GM18858 (cell line): ENCODE measurements around the gene KRTAP12-2.
"Not testable (repeated sequence)": the region's sequence is repeated elsewhere in the genome, so short reads cannot be mapped to it uniquely, and the experiment has no call there.

Source experiments
- ATAC-seq: cut with Tn5 transposase; IDR thresholded peaks from one replicate; pipeline ENCODE4 v1.9.1; 2021; ENCODE audit not compliant: unreplicated experiment

KRTAP12-2 gene

DNA sequence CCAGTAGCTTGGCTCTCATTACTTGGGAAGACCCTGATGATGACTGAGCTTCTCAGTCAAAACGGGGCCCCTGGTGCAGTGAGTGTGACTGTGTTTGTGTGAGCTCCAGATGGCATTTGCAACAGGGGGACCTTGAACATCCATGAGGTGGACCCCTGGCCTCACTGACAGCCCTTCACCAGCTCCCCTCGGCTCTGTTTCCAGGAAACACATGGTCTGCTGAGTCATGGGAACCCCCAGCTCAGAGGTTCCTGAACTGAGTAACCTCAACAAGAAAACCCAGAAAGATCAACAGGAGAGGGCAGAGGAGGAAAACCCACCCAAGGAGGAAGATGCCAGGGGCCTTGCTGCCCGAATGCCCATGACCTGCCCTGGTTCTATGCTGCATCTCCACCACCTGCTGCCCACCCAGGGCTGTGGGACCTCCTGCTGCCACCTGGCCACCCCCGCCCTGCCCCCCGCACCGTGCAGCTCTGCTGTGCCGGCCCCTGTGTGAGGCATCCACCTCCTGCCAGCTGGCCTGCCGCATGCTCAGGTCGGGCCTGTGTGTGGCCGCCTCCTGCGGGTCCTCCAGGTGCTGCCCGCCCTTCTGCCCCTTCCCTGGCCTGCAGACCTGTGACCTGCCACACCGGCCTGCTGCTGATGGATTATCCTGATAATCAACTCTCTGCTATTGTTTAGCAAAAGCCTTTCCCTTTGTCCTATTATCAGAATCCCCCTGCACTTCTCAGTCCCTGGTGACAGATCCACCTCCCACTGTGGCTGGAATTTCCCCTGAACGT lies 19.5 kb upstream of the KRTAP12-2 start:
- no peak for ATAC-seq

DNA sequence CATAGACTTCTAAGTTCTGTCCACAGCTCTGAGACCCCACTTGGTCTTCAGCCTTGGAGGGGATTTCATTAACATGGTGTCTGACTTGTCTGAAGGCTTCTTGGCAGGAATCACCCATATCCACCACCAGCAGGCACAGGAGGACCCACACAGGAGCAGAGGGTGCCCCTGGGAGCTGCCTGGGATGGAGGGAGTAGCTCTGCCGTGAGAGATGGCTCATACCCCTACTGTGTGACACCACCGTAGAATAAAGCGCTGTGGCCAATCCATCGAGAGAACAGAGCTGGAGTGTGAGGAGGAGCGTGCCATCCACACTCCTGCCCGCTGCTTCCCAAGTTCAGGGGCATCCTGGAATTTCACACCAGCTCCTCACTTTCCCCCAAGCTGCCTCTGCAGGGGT lies 18.3 kb upstream of the KRTAP12-2 start:
- not testable (repeated sequence) for ATAC-seq

DNA sequence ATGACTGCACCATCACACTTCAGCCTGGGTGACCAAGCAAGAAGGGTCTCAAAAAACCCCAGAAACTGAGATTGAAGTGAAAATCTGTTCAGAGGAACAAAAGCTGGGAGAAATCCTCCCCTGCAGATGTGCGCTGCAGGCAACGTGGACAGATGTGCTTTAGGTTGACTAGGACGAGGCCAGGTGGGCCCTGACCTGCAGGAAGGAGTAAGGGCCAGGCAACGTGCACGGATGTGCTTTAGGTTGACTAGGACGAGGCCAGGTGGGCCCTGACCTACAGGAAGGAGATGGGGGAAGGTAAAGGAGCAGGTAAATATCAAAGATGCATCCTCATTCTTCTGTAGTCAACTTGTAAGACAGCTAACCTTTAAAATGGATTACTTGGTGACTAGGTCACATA lies 17.8 kb upstream of the KRTAP12-2 start:
- no peak for ATAC-seq

DNA sequence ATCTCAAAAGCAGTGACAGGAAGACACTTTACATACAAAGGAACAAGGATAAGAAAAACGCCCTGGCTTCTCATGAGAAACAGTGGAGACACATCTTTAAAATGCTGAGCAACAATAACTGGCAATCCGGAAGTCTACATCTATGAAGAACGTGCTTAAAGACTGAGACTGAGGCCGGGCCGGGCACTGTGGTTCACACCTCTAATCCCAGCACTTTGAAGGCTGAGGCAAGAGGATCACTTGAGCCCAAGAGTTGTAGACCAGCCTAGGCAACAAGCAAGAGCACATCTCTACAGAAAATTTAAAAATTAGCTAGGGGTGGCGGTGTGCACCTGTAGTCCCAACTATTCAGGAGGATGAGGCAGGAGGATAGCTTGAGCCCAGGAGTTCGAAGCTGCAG lies 17.4 kb upstream of the KRTAP12-2 start:
- no peak for ATAC-seq

DNA sequence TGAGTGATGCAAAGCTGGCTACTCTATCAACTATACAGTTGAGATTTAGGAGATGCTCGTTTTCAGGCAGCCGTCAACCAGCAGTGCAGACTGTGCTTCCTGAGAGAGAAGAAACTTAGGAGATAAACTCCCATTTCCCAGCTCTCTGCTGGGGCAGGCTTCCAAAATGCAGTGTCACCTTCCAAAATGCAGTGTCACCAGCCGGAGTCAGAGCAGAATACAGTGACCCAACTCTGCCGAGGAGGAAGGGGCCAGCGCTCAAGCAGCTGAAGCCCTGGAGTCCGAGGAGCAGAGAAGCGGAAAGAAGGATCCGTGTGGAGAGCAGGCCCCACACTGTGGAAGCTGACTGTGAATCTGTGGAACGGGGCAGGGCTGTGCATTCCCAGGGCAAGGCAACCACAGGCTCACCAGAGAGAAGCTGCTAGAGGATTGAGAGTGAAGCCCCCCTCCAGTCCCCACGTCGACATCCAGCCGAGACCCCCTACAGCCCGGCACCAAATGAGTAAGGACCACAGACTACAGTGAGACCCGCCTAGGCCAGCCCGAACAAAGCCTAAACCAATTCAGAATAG lies 15.9 kb upstream of the KRTAP12-2 start:
- ATAC-seq: no peak

DNA sequence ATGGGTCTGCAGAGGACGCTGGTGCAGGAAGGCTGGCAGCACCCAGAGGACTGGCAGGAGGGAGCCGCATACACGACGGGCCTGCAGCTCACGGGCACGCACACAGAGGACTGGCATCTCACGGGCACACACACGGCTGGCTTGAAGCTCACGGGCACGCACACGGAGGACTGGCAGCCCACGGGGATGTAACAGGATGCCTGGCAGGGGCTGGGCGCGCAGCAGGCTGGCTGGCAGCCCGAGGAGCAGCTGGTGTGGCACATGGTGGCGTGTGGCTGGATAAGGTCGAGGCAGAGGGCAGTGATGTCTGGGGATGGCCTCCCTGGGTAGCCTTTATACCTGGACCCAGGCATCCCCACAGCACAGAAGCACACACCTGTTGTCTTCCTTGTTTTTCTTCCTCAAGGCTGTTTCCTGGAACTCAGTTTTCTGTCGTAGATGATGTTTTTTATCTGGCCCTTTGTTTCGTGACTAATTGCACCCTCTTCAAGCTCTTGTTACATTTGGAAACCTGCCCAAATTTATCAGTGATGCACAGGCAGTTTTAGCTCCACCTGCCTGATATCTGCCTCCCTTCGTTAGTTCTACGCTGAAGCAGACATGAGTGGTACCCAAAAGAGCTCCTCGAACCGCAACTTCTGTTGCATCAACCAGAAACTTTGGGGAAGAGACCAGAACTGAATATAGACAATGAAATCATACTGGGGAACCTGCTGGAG lies 15.3 kb upstream of the KRTAP12-2 start, which contains the start of gene KRTAP12-1:
Gene KRTAP12-1, minus strand, starts transcription at position 303 of the 719 bp plus-strand sequence. Its CDS starts 40 bp downstream, at position 263.
- no peak for ATAC-seq

DNA sequence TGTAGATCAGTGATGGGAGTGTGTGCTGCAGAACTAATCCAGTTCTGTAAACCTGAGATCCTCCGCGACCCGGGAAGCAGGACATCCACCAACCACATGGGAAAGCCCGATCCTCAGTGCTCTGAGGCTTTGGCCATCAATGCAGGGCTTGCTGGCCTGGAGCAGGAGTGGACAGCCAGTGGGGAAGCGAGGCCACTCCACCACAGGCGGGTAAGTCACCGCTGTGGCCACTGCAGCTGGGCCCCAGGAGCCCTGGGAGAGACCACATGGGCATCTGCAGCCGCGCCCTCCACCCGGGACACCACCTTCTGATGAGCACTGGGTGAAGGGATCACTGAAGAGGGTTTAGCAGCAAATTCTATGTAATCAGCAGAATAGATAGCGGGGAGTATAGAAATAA lies 14.4 kb upstream of the KRTAP12-2 start:
- ATAC-seq: no peak

DNA sequence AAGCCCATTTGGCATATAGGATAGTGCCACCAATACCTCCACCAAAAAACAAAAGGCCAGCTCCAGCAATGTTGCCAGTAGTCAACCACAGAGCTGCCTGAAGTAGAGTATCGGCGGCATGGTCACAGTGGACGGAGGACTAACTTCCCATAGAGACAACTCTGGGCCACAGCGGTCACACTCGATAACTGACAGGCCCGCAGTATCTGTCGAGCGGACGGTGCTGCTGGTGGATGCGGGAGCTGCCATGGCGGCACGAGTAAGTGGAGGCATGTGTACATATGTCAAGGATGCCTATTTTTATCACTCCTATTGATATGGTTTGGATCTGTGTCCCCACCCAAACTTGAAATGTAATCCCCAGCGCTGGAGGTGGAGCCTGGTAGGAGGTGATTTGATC lies 11.2 kb upstream of the KRTAP12-2 start:
- ATAC-seq: no peak

DNA sequence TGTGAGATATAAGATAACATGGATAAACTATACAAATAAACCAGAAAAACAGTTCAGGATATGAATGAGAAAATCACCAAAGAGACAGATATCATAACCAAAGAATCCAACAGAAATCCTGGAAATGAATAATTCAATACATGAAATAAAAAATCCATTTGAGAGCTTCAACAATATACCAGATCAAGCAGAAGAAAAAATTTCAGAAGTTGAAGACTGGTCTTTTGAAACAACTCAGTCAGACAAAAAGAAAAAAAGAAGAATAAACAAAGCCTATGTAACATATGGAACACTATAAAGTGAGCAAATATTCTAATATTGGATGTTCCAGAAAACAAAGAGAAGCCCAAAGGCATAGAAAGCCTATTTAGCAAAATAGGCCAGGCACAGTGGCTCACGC lies 5.2 kb upstream of the KRTAP12-2 start:
- no peak for ATAC-seq

DNA sequence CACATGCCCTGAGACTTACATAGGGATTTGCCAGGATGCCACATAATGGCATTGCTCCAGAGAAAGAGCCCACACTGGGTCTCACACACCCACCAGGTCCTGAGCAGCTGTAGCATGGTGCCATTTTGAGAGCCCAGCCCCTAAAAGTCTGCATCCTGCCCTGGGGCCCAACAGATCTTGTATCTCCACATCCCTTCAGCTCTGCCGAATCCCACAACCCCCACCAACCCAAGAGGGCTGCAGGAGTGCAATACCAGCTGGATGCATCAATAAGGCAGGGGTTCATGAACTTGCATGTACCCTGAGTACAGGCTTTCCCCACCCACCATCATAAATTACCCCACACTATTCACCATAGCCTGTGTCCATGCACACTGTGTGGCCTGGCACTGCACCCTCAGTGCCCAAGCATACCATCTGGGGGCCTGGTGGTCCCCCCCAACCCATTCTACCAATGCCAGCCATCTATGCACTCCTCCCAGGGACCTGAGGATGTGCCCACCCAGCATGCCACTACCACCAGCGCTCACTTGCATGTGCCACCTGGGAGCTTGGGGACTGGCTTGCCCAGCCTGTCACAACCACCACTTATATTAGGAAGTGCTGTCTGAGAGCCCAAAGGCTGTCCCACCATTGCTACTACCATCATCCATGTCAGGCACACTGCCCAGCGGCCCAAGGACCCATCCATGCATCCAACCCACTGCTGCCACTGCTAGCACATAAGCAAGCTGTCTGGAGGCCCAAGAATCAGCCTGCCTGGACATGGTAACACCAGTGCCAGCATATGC lies 4.1 kb upstream of the KRTAP12-2 start:
- no peak for ATAC-seq

DNA sequence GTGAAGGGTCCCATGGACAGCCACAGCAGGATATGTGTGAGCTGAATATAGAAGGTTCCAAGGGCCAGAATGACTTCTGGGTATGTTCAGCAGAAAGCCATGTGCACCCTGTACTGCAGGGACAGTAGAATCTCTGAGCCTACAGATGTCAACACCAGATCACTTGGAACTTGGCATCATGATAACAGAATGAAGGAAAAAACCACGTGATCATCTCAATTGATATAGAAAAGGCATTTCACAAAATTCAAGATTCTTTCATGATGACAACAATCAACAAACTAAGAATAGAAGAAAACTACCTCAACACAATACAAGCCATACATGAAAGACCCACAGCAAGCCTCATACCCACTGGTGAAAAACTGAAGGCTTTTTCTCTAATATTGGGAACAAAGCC lies 885 bp upstream of the KRTAP12-2 start:
- no peak for ATAC-seq

DNA sequence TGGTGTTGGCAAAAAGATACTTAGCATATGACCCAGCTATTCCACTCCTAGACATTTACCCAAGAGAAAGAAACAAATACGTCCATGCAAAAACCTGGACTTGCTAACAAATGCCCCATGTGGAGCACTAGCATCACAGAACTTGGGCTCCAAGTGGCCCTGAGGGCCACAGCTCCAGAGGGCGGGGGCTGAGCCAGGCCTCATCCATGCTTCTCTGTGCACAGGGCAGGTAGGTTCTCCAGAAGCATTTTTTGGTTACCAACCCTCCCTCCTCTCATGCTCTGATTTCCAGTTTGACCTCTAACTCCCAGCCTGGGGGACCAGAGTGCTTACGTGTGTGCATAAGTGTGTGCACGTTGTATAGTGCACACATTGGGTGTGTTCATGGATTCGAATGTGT lies 2.0 kb downstream of the KRTAP12-2 start:
- no peak for ATAC-seq

DNA sequence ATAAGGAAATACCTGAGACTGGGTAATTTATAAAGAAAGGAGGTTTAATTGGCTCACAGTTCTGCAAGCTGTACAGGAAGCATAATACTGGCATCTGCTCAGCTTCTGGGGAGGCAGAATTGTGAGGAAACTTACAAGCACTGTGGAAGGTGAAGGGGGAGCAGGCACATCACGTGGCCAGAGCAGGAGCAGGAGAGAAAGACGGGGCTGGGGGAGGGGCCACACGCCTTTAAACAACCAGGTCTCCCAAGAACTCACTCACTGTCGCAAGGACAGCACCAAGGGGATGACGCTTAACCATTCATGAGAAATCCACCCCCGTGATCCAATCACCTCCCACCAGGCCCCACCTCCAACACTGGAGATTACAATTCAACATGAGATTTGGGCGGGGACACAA lies 5.2 kb downstream of the KRTAP12-2 start:
- ATAC-seq: not testable (repeated sequence)

DNA sequence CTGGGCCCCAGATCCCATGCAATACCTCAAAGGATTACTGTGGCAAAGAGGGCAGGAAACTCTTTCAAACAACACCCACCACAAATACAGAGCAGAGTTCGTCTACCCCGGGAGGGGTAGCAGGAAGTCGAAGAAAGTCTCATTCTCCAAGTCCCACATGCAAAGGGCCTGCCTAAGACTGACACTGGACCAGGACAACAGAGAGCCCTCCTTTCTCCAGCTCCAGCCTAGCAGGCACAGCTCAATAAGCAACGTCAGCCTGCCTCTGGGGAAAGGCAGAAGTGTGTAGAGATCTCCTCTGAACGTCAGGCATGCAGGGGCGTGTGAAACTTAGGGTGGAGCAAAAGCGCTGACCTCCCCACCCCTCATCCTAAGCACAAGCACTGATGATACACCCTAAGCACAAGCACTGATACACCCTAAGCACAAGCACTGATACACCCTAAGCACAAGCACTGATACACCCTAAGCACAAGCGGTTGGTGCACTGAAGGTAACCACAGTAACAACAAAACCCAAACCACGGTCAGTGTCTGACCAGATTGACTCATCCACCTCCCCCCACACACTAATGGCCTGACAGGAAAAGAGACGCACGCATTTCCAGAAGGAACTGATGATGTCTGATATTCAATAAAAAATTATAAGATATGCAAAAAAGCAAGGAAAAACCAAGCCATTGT lies 7.7 kb downstream of the KRTAP12-2 start:
- ATAC-seq: no peak

DNA sequence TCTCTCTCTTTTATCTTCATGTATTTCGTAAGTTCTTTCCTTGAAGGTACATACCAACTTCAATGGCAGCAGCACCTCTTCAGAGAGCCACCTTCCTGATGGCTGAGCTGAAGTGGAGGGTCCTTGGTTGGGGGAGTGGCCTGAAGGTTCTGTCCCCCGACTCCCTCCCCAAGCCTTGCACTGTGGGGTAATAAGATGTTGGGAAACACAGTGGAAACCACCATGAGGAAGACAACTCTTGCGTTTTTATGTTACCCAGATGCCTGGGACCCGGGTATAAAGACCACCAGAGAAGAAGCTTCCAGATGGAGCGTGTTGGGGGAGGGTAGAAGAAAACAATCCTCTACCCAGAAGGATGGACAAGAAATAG lies 8.2 kb downstream of the KRTAP12-2 start:
- ATAC-seq: no peak

DNA sequence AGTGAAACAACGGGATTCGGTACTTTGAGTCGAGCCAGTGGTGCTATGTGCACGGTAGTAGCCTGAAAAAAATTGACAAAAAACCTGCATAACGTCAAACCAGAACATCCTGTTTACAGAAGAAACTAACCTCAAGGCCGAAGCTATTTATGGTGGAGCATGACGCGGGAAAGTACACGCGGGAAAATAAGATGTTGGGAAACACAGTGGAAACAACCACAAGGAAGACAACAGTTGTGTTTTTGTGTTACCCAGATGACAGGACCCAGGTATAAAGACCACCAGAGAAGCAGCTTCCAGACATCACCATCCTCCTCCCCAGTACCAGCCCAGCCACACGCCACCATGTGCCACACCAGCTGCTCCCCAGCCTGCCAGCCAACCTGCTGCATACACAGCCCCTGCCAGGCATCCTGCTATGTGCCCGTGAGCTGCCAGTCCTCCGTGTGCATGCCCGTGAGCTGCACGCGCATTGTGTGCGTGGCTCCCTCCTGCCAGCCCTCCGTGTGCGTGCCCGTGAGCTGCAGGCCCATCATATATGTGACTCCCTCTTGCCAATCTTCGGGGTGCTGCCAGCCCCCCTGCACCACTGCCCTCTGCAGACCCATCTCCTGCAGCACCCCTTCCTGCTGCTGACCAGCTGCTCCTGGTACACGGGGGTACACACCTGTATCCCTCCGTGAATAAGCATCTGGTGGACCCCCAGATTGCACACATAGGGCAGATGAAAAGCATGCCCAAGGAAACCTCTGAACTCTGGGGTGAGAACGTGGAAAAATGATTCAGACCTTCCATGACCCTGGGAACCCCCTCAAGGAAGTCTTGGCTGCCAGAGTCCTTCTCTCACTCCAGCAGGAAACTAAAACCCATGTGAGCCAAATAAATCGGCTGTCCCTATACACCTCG lies 8.8 kb downstream of the KRTAP12-2 start, which contains the start of gene KRTAP12-3:
Gene KRTAP12-3, plus strand, starts transcription at position 298 of the 906 bp plus-strand sequence. Its CDS starts 48 bp downstream, at position 346.
- ATAC-seq: no peak

DNA sequence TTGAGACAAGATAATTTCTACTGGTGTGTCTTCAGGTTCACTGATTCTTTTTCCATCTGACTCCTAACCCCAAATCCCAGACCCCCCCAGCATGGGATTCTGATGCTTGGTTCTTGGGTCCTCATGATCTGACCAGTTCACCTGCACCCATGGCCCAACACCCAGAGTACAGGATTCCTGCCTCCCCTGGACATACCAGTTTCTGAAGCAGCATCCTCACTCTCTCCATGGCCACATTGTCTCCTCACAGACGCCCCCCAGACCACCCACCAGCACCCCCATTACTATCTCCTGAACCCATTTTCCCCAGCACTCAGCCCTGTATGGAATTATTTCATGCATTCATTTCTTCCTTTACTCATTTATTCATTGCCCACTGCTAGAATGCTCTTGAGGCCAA lies 9.9 kb downstream of the KRTAP12-2 start:
- ATAC-seq: no peak

DNA sequence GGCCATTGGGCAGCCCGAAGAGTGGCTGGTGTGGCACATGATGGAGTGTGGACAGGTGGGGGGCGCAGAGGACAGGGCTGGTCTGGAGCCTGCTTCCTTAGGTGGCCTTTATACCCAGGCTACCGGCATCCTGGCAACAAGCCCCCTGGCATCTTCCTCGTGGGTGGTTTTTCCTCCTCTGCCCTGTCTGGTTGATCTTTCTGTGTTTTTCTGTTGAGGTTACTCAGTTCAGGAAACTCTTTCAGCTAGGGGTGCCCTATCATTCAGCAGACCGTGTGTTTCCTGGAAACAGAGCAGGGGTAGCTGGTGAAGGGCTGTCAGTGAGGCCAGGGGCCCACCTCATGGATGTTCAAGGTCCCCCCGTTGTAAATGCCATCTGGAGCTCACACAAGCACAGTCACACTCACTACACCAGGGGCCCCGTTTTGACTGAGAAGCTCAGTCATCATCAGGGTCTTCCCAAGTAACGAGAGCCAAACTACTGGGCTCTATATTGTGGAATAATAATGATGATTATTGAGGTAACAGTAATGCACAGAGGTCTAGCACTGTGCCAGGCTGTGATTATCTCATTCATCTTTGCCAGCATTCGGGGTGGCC lies 12.1 kb downstream of the KRTAP12-2 start, which contains the start of gene KRTAP12-4:
Gene KRTAP12-4, minus strand, starts transcription at position 84 of the 600 bp plus-strand sequence. Its CDS starts 45 bp downstream, at position 39.
- ATAC-seq: no peak
